Astrocyte of the spinal cord (primary cell): Measurements from ENCODE around the gene GSDME.
"Not testable (repeated sequence)": the region's sequence is repeated elsewhere in the genome, so short reads cannot be mapped to it uniquely, and the experiment has no call there.

Source experiments
- DNase-seq: peaks from one replicate; pipeline ENCODE4 v3.0.0; 2011; ENCODE audit warnings: low read depth, low spot score
- H3K4me3 ChIP-seq: 2 replicates; pipeline ENCODE4 v1.5.1; 2011; ENCODE audit warnings: low read depth, mild to moderate bottlenecking, low read length, moderate library complexity
- CTCF ChIP-seq: IDR thresholded peaks from 2 replicates; pipeline ENCODE4 v1.5.1; 2012; ENCODE audit warnings: low read depth, mild to moderate bottlenecking, low read length, inconsistent platforms
- in situ Hi-C: cut with HindIII; loops from 2 replicates; pipeline ENCODE4 v1.10.0; 2017; ENCODE audit warnings: low sequenced_read_pairs

Gene GSDME

GRCh38 chr7:24798261-24798660 is 41.0 kb upstream of the GSDME start:
- H3K4me3 ChIP-seq, result no peak overlapping the region
- in situ Hi-C loops, result no loop called here
- no peak for DNase-seq
- TF ChIP-seq CTCF, result no peak

- no peak overlapping the region for H3K4me3 ChIP-seq
- TF ChIP-seq CTCF, result no peak
- no peak for DNase-seq
- in situ Hi-C loops, result no loop called here
Measured at GRCh38 chr7:24797270-24797669, 40.0 kb upstream of the GSDME start.

- in situ Hi-C loops, result no loop called here
- no peak overlapping the region for H3K4me3 ChIP-seq
- DNase-seq, result no peak
- TF ChIP-seq CTCF, result no peak
Measured at GRCh38 chr7:24795407-24795767, 38.1 kb upstream of the GSDME start.

- H3K4me3 ChIP-seq, DNase-seq, in situ Hi-C loops: not testable (repeated sequence)
Measured at GRCh38 chr7:24794751-24795406, 37.6 kb upstream of the GSDME start.

- DNase-seq, result no peak
- in situ Hi-C loops, result no loop called here
- no peak for TF ChIP-seq CTCF
- H3K4me3 ChIP-seq, result no peak overlapping the region
Measured at GRCh38 chr7:24793982-24794648, 36.9 kb upstream of the GSDME start.

GRCh38 chr7:24788961-24789576 is 31.8 kb upstream of the GSDME start:
- no peak for DNase-seq
- in situ Hi-C loops, result no loop called here
- no peak for TF ChIP-seq CTCF
- no peak overlapping the region for H3K4me3 ChIP-seq

- no peak overlapping the region for H3K4me3 ChIP-seq
- peak; percentile 54 for TF ChIP-seq CTCF
- DNase-seq, result no peak
- in situ Hi-C loops, result no loop called here
Measured at GRCh38 chr7:24788075-24788474, 30.8 kb upstream of the GSDME start.
